22Rv1 (cell line): ENCODE results near the gene SFSWAP.

Experiments
- ZFX ChIP-seq: fragments of 450-650 bp; IDR thresholded peaks from 2 replicates; pipeline ENCODE4 v1.6.1; 2017; ENCODE audit warnings: antibody characterized with exemption, borderline replicate concordance
- TF ChIP-seq, protein P1 (sequence below): fragments of 450-650 bp; IDR thresholded peaks from 2 replicates; pipeline ENCODE4 v1.5.1; 2017; ENCODE audit warnings: mild to moderate bottlenecking

- TF ChIP-seq, protein P1, sequence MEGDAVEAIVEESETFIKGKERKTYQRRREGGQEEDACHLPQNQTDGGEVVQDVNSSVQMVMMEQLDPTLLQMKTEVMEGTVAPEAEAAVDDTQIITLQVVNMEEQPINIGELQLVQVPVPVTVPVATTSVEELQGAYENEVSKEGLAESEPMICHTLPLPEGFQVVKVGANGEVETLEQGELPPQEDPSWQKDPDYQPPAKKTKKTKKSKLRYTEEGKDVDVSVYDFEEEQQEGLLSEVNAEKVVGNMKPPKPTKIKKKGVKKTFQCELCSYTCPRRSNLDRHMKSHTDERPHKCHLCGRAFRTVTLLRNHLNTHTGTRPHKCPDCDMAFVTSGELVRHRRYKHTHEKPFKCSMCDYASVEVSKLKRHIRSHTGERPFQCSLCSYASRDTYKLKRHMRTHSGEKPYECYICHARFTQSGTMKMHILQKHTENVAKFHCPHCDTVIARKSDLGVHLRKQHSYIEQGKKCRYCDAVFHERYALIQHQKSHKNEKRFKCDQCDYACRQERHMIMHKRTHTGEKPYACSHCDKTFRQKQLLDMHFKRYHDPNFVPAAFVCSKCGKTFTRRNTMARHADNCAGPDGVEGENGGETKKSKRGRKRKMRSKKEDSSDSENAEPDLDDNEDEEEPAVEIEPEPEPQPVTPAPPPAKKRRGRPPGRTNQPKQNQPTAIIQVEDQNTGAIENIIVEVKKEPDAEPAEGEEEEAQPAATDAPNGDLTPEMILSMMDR = no peak
- TF ChIP-seq ZFX = no peak
Measured at GRCh38 chr12:131825146-131825892, 114.4 kb downstream of the SFSWAP start.
